ENCODE data around the gene FNDC7. TPM values are rescaled to one million over a fixed set of nuclear protein-coding genes. Genes with fewer than 3 reads are reported as not detected.
A peak's percentile ranks its signal among the peaks of the same experiment; 100 is the strongest.

FNDC7 gene
- total and polyA plus RNA-seq, 9 of the 15 experiments (the other 6 are each of a cell fraction or from before 2014, with no cell fraction given): not detected

DNA sequence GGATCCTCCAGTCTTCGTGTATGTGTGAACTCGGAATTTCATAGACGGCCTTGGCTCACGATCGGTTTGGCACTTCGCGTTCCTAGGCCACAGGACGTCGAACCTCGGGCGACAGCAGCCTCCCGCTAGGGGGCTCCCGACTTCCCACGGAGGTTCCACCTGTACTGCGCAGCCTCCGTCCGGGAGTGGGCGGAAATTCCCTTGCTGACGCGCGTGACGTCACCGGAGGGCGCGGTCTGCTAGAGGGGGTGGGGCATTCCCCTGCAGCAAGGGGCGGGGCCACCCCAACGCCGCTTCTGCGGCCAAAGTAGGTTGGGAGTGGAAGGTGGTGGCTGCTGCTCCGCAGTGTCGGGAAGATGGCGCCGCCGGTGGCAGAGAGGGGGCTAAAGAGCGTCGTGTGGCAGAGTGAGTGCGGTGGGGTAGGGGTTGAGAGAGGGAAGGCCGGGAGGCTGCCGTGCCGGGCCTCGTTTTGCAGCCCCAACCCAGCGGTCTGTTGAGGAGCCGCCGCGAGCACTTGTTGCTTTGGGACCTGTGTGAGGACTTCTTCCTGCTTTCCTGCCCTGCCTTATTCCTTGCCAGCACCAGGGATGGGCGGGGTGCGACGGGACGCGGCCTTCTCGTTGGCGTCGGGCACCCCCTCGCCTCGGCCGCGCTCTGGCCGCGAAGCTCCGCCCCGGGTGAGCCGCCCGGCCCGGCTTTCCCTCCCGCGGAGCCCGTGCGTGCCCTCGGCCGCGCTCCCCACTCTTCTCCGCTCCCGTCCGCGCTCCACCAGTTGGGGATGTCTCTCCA lies 33.9 kb downstream of the FNDC7 start, which contains the start of gene STXBP3 (continued):
- TF ChIP-seq, protein P1, sequence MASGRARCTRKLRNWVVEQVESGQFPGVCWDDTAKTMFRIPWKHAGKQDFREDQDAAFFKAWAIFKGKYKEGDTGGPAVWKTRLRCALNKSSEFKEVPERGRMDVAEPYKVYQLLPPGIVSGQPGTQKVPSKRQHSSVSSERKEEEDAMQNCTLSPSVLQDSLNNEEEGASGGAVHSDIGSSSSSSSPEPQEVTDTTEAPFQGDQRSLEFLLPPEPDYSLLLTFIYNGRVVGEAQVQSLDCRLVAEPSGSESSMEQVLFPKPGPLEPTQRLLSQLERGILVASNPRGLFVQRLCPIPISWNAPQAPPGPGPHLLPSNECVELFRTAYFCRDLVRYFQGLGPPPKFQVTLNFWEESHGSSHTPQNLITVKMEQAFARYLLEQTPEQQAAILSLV (tag; IDR thresholded peaks at IDR 0.05): no peak
- TF ChIP-seq, protein P2, sequence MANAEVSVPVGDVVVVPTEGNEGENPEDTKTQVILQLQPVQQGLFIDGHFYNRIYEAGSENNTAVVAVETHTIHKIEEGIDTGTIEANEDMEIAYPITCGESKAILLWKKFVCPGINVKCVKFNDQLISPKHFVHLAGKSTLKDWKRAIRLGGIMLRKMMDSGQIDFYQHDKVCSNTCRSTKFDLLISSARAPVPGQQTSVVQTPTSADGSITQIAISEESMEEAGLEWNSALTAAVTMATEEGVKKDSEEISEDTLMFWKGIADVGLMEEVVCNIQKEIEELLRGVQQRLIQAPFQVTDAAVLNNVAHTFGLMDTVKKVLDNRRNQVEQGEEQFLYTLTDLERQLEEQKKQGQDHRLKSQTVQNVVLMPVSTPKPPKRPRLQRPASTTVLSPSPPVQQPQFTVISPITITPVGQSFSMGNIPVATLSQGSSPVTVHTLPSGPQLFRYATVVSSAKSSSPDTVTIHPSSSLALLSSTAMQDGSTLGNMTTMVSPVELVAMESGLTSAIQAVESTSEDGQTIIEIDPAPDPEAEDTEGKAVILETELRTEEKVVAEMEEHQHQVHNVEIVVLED (CRISPR knock-in tag; IDR thresholded peaks at IDR 0.05): peak; percentile 61
- peak; percentile 93 for TF ChIP-seq FIP1L1 (IDR thresholded peaks at IDR 0.05; ENCODE audit: low read depth, low read length, poor library complexity, severe bottlenecking)
- TF ChIP-seq, protein P3, sequence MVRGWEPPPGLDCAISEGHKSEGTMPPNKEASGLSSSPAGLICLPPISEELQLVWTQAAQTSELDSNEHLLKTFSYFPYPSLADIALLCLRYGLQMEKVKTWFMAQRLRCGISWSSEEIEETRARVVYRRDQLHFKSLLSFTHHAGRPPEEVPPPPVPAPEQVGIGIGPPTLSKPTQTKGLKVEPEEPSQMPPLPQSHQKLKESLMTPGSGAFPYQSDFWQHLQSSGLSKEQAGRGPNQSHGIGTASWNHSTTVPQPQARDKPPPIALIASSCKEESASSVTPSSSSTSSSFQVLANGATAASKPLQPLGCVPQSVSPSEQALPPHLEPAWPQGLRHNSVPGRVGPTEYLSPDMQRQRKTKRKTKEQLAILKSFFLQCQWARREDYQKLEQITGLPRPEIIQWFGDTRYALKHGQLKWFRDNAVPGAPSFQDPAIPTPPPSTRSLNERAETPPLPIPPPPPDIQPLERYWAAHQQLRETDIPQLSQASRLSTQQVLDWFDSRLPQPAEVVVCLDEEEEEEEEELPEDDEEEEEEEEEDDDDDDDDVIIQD (CRISPR knock-in tag; IDR thresholded peaks at IDR 0.05): no peak
- TF ChIP-seq, protein P4, sequence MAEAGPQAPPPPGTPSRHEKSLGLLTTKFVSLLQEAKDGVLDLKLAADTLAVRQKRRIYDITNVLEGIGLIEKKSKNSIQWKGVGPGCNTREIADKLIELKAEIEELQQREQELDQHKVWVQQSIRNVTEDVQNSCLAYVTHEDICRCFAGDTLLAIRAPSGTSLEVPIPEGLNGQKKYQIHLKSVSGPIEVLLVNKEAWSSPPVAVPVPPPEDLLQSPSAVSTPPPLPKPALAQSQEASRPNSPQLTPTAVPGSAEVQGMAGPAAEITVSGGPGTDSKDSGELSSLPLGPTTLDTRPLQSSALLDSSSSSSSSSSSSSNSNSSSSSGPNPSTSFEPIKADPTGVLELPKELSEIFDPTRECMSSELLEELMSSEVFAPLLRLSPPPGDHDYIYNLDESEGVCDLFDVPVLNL (CRISPR knock-in tag; IDR thresholded peaks at IDR 0.05; ENCODE audit: low read depth): peak; percentile 80; the same call in 1 of the 2 replicates
- TF ChIP-seq, protein P5, sequence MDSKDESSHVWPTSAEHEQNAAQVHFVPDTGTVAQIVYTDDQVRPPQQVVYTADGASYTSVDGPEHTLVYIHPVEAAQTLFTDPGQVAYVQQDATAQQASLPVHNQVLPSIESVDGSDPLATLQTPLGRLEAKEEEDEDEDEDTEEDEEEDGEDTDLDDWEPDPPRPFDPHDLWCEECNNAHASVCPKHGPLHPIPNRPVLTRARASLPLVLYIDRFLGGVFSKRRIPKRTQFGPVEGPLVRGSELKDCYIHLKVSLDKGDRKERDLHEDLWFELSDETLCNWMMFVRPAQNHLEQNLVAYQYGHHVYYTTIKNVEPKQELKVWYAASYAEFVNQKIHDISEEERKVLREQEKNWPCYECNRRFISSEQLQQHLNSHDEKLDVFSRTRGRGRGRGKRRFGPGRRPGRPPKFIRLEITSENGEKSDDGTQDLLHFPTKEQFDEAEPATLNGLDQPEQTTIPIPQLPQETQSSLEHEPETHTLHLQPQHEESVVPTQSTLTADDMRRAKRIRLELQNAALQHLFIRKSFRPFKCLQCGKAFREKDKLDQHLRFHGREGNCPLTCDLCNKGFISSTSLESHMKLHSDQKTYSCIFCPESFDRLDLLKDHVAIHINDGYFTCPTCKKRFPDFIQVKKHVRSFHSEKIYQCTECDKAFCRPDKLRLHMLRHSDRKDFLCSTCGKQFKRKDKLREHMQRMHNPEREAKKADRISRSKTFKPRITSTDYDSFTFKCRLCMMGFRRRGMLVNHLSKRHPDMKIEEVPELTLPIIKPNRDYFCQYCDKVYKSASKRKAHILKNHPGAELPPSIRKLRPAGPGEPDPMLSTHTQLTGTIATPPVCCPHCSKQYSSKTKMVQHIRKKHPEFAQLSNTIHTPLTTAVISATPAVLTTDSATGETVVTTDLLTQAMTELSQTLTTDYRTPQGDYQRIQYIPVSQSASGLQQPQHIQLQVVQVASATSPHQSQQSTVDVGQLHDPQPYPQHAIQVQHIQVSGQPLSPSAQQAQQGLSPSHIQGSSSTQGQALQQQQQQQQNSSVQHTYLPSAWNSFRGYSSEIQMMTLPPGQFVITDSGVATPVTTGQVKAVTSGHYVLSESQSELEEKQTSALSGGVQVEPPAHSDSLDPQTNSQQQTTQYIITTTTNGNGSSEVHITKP (IDR thresholded peaks at IDR 0.05; ENCODE audit: partially characterized antibody): peak; percentile 35
- 0 out of 2 replicates have a peak, but pooled peaks have one; percentile 41 for TF ChIP-seq ZSCAN29 (IDR thresholded peaks at IDR 0.05)
- TF ChIP-seq BRCA1 (IDR thresholded peaks at IDR 0.05): no peak
- no peak for TF ChIP-seq BRCA1 (CRISPR knock-in tag; IDR thresholded peaks at IDR 0.05)
- TF ChIP-seq TEAD2 (tag; IDR thresholded peaks at IDR 0.05): no peak
- TF ChIP-seq NFIX (CRISPR knock-in tag; IDR thresholded peaks at IDR 0.05; ENCODE audit: low read depth): no peak
- TF ChIP-seq, protein P6, sequence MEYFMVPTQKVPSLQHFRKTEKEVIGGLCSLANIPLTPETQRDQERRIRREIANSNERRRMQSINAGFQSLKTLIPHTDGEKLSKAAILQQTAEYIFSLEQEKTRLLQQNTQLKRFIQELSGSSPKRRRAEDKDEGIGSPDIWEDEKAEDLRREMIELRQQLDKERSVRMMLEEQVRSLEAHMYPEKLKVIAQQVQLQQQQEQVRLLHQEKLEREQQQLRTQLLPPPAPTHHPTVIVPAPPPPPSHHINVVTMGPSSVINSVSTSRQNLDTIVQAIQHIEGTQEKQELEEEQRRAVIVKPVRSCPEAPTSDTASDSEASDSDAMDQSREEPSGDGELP (CRISPR knock-in tag; IDR thresholded peaks at IDR 0.05; ENCODE audit: borderline replicate concordance): peak; percentile 91
- TF ChIP-seq EHMT2 (IDR thresholded peaks at IDR 0.05): peak; percentile 27; the same call in 1 of the 2 replicates
- TF ChIP-seq ZNF766 (CRISPR knock-in tag; conservative IDR thresholded peaks at IDR 0.05): peak; percentile 74; the same call in 1 of the 2 replicates
- peak; percentile 87 to 97 for TF ChIP-seq MAZ (CRISPR knock-in tag; conservative IDR thresholded peaks at IDR 0.05 in 1 of 2, IDR thresholded peaks at IDR 0.05 in 1 of 2)
